GM21515 (cell line): Measurements from ENCODE around the gene MYH6.

ENCODE experiments used
- ATAC-seq: cut with Tn5 transposase; IDR thresholded peaks from one replicate; pipeline ENCODE4 v1.9.1; 2021; ENCODE audit not compliant: unreplicated experiment

MYH6 gene

GRCh38 chr14:23339506-23340268, 68.4 kb downstream of the MYH6 start:
- no peak for ATAC-seq

DNA sequence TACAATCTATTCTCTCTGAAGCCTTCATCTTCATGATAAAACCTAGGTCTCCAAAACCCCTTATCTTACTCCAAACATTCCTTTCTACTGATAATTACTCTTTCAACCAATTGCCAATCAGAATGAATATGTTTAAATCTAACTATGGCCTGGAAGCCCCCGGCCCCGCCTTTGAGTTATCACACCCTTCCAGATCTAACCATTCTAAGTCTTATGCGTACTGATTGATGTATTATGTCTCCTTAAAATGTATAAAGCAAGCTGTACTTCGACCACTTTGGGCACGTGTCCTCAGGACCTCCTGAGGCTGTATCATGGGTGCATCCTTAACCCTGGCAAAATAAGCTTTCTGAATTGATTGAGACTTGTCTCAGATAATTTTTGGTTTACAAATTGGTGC, 72.5 kb downstream of the MYH6 start:
- ATAC-seq, result no peak
